ENCODE results near the gene SCN5A.

DNA sequence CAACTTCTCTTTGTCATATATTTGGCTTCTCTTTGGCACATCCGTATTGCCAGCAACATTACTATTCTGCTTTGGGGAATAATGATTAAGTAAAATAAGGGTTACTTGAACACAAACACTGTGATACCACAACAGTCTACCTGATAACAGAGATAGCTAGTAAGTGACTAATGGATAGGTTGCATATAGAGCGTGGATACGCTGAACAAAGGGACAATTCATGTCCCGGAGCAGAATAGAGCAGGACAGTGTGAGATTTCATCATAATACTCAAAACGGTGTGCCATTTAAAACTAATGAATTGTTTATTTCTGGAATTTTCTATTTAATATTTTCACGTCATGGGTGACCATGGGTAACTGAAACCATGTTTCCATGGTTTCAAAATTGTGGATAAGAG lies 54.1 kb downstream of the SCN5A start:
- TF ChIP-seq ARNTL (CRISPR knock-in tag; IDR thresholded peaks at IDR 0.05; ENCODE audit: borderline replicate concordance, low read depth) (no peak), SNAI2 (CRISPR knock-in tag; IDR thresholded peaks at IDR 0.05) (no peak), GLIS3 (CRISPR knock-in tag; IDR thresholded peaks at IDR 0.05) (no peak), ZNF565 (CRISPR knock-in tag; conservative IDR thresholded peaks at IDR 0.05; ENCODE audit: low read depth) (no peak), RARB (CRISPR knock-in tag; IDR thresholded peaks at IDR 0.05) (no peak), ZFP30 (CRISPR knock-in tag; IDR thresholded peaks at IDR 0.05) (no peak), ZFP3 (CRISPR knock-in tag; IDR thresholded peaks at IDR 0.05) (no peak), ZC3H10 (CRISPR knock-in tag; IDR thresholded peaks at IDR 0.05) (no peak)
- TF ChIP-seq, protein P1, sequence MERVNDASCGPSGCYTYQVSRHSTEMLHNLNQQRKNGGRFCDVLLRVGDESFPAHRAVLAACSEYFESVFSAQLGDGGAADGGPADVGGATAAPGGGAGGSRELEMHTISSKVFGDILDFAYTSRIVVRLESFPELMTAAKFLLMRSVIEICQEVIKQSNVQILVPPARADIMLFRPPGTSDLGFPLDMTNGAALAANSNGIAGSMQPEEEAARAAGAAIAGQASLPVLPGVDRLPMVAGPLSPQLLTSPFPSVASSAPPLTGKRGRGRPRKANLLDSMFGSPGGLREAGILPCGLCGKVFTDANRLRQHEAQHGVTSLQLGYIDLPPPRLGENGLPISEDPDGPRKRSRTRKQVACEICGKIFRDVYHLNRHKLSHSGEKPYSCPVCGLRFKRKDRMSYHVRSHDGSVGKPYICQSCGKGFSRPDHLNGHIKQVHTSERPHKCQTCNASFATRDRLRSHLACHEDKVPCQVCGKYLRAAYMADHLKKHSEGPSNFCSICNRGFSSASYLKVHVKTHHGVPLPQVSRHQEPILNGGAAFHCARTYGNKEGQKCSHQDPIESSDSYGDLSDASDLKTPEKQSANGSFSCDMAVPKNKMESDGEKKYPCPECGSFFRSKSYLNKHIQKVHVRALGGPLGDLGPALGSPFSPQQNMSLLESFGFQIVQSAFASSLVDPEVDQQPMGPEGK (CRISPR knock-in tag; IDR thresholded peaks at IDR 0.05; ENCODE audit: borderline replicate concordance) = no peak
- TF ChIP-seq, protein P2, sequence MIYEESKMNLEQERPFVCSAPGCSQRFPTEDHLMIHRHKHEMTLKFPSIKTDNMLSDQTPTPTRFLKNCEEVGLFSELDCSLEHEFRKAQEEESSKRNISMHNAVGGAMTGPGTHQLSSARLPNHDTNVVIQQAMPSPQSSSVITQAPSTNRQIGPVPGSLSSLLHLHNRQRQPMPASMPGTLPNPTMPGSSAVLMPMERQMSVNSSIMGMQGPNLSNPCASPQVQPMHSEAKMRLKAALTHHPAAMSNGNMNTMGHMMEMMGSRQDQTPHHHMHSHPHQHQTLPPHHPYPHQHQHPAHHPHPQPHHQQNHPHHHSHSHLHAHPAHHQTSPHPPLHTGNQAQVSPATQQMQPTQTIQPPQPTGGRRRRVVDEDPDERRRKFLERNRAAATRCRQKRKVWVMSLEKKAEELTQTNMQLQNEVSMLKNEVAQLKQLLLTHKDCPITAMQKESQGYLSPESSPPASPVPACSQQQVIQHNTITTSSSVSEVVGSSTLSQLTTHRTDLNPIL (CRISPR knock-in tag; IDR thresholded peaks at IDR 0.05; ENCODE audit: low read depth) = no peak
- TF ChIP-seq, protein P3, sequence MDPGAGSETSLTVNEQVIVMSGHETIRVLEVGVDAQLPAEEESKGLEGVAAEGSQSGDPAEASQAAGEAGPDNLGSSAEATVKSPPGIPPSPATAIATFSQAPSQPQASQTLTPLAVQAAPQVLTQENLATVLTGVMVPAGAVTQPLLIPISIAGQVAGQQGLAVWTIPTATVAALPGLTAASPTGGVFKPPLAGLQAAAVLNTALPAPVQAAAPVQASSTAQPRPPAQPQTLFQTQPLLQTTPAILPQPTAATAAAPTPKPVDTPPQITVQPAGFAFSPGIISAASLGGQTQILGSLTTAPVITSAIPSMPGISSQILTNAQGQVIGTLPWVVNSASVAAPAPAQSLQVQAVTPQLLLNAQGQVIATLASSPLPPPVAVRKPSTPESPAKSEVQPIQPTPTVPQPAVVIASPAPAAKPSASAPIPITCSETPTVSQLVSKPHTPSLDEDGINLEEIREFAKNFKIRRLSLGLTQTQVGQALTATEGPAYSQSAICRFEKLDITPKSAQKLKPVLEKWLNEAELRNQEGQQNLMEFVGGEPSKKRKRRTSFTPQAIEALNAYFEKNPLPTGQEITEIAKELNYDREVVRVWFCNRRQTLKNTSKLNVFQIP (CRISPR knock-in tag; IDR thresholded peaks at IDR 0.05; ENCODE audit: borderline replicate concordance, low read depth) = no peak

Measured in SK-N-SH treated with all-trans-retinoic acid at 6 μM for 48 hours (cell line).